K562 (cell line): Measurements from ENCODE around the gene EFCAB10. TPM values are rescaled to one million over a fixed set of nuclear protein-coding genes. Genes with fewer than 3 reads are reported as not detected.

Experiments used
- ATAC-seq: fragments of 200-7000 bp; cut with Tn5 transposase; 3 replicates; pipeline ENCODE4 v1.9.1; 2020; ENCODE audit warnings: moderate library complexity
- BruUV-seq: library from RNA; stranded (reverse); fragments of 400-500 nt; replicated peaks from 2 replicates; lab custom pipeline; 2021; lab: Mats Ljungman, UMichigan
- CTCF ChIA-PET: fragments of 300-600 bp; formaldehyde crosslinking; extraction: SDS; loops from one replicate; lab custom pipeline; 2021; ENCODE audit warnings: low intra/inter-chr PET ratio; lab: Yijun Ruan, JAX
- POLR2A ChIA-PET: fragments of 300-600, 350-650 bp; sonication (Branson Sonifier 250); formaldehyde crosslinking; extraction: SDS; loops from one replicate; lab custom pipeline; 2021; ENCODE audit warnings: antibody characterized with exemption, inconsistent platforms; lab: Yijun Ruan, JAX
- DNase-seq, 4 experiments: peaks; one replicate each; pipeline versions ENCODE4 v3.0.0 to v3.0.0-alpha.2; 2011 to 2018; ENCODE audit warnings: low spot score in 3 of 4, mixed read lengths in 3 of 4; ENCODE audit errors: extremely low read depth in 1 of 4
- FAIRE-seq: peaks from 2 replicates; lab custom pipeline; 2011; peaks lifted over from hg19 to GRCh38; lab: Jason Lieb, UNC
- H2AFZ ChIP-seq: 2 replicates; pipeline ENCODE4 v1.6.0; 2011; ENCODE audit warnings: low read depth, low read length, control low read depth, inconsistent platforms
- H3K27ac ChIP-seq: fragments of 200-600 bp; 3 replicates; pipeline ENCODE4 v1.8.0; 2011; ENCODE audit warnings: low read depth, mild to moderate bottlenecking, control low read depth, inconsistent platforms, low read length, moderate library complexity, mixed read lengths; ENCODE audit errors: extremely low read depth
- H3K27me3 ChIP-seq, 2 experiments: fragments of 300-600 bp in 1 of 2; 2 replicates in 1 of 2; 3 replicates in 1 of 2; pipeline versions ENCODE4 v1.6.0 to v1.8.0; 2011; ENCODE audit warnings: inconsistent platforms in 2 of 2, low read length in 2 of 2, mild to moderate bottlenecking in 1 of 2, mixed read lengths in 1 of 2, moderate library complexity in 1 of 2; ENCODE audit not compliant: control insufficient read depth in 2 of 2, insufficient read depth in 2 of 2
- H3K36me3 ChIP-seq: fragments of 300-600 bp; 3 replicates; pipeline ENCODE4 v1.8.0; 2011; ENCODE audit warnings: mild to moderate bottlenecking, low read length, inconsistent platforms; ENCODE audit not compliant: control insufficient read depth, insufficient read depth
- H3K4me1 ChIP-seq, 2 experiments: fragments of 200-600 bp in 1 of 2; replicated peaks in 1 of 2; 2 replicates in 1 of 2; 3 replicates in 1 of 2; pipeline versions ENCODE4 v1.5.1 to v1.8.0; 2011; ENCODE audit warnings: inconsistent platforms in 2 of 2, low read length in 2 of 2, mild to moderate bottlenecking in 1 of 2, mixed read lengths in 1 of 2, moderate library complexity in 1 of 2; ENCODE audit not compliant: control insufficient read depth in 2 of 2, insufficient read depth in 2 of 2
- H3K4me2 ChIP-seq: 2 replicates; pipeline ENCODE4 v1.6.1; 2011; ENCODE audit warnings: low read length, control low read depth, inconsistent platforms, mixed read lengths; ENCODE audit not compliant: insufficient read depth
- H3K4me3 ChIP-seq: fragments of 200-600 bp; sonication (generic), shearing (Covaris generic); 2 replicates; pipeline ENCODE4 v1.5.1; 2016; ENCODE audit warnings: control low read depth, inconsistent platforms
- H3K79me2 ChIP-seq: fragments of 200-600 bp; 3 replicates; pipeline ENCODE4 v1.8.0; 2011; ENCODE audit warnings: low read length, inconsistent platforms; ENCODE audit not compliant: control insufficient read depth, insufficient read depth
- H3K9ac ChIP-seq, 2 experiments: 2 replicates each; pipeline versions ENCODE4 v1.6.0 to v1.6.1; 2011; ENCODE audit warnings: low read depth in 2 of 2, low read length in 2 of 2, control low read depth in 1 of 2, inconsistent platforms in 1 of 2, mild to moderate bottlenecking in 1 of 2, mixed read lengths in 1 of 2; ENCODE audit not compliant: insufficient read depth in 1 of 2
- H3K9me1 ChIP-seq: one replicate; pipeline ENCODE4 v1.6.0; 2011; ENCODE audit warnings: inconsistent platforms, mild to moderate bottlenecking, low read length, moderate library complexity; ENCODE audit not compliant: control insufficient read depth, insufficient read depth
- H3K9me3 ChIP-seq: replicated peaks from 2 replicates; pipeline ENCODE4 v1.5.1; 2011; ENCODE audit warnings: low read depth, low read length, inconsistent platforms; ENCODE audit not compliant: control insufficient read depth, insufficient read depth
- H4K20me1 ChIP-seq: replicated peaks from 2 replicates; pipeline ENCODE4 v1.6.1; 2011; ENCODE audit warnings: low read length, inconsistent platforms, mixed read lengths; ENCODE audit not compliant: control insufficient read depth, insufficient read depth
- ATF1 ChIP-seq, 2 experiments: fragments of 450-650 bp in 1 of 2; IDR thresholded peaks; 2 replicates each; pipeline ENCODE4 v1.6.1; 2016; ENCODE audit warnings: missing compliant biosample characterization in 1 of 2, missing genetic modification characterization in 1 of 2
- PCBP2 ChIP-seq: fragments of 200-400 bp; formaldehyde crosslinking; IDR thresholded peaks from 2 replicates; pipeline ENCODE4 v1.6.1; 2018; ENCODE audit warnings: low read length, low read depth, mild to moderate bottlenecking, moderate library complexity; ENCODE audit not compliant: poor library complexity, severe bottlenecking
- ZNF354B ChIP-seq: fragments of 250-450 bp; sonication (Bioruptor Pico); IDR thresholded peaks from 2 replicates; pipeline ENCODE4 v1.4.0; 2020
- WGBS: fragments of 100-300 bp; shearing (Covaris generic); methylation state at CpG from one replicate; pipeline ENCODE4 v1.1.6; 2016; ENCODE audit warnings: low coverage, mixed read lengths; ENCODE audit not compliant: insufficient coverage; ENCODE audit errors: missing lambda C conversion rate; 5-methylcytosine and 5-hydroxymethylcytosine counted together
- in situ Hi-C: fragments of 300-500 bp; cut with MboI; formaldehyde crosslinking; loops from 4 replicates; pipeline ENCODE4 v1.15.0; 2018; ENCODE audit warnings: inconsistent platforms, mixed read lengths
- intact Hi-C: fragments of 100-400 bp; cut with micrococcal nuclease; formaldehyde crosslinking; loops from 2 replicates; pipeline ENCODE4 v1.14.2; 2022
- polyA plus RNA-seq, 8 experiments: library from polyadenylated mRNA; depleted of rRNA in 4 of 8; stranded (reverse) in 5 of 8; unstranded in 3 of 8; fragments of >200 nt; fragmentation: Nextera tagmentation in 2 of 8; fragmentation: Illumina TruSeq in 1 of 8; extraction: Ambion mirVana in 2 of 8; extraction: Trizol in 1 of 8; gene quantifications; 2 replicates each; pipeline versions ENCODE4 v1.2.1 to v1.2.3, GENCODE V29; 2011 to 2014; ENCODE audit warnings: inconsistent platforms in 1 of 8, missing spikeins in 1 of 8
- total RNA-seq, 7 experiments: library from RNA; depleted of rRNA in 6 of 7; stranded (reverse); fragments of >200 nt in 6 of 7; fragmentation: Illumina TruSeq in 2 of 7; extraction: Trizol in 2 of 7; gene quantifications; 2 replicates each; pipeline versions ENCODE4 v1.2.1 to v1.2.3, GENCODE V29; 2011 to 2021; ENCODE audit warnings: low replicate concordance in 1 of 7
- TF ChIP-seq, protein P1 (sequence below), 2 experiments: fragments of 450-650 bp in 1 of 2; IDR thresholded peaks; 2 replicates each; pipeline ENCODE4 v1.6.1; 2011 to 2017; ENCODE audit warnings: low read depth in 2 of 2, antibody characterized with exemption in 1 of 2, borderline replicate concordance in 1 of 2, low read length in 1 of 2, mild to moderate bottlenecking in 1 of 2, mixed read lengths in 1 of 2; ENCODE audit not compliant: control insufficient read depth in 1 of 2
- TF ChIP-seq, protein P2 (sequence below): sonication (generic); formaldehyde crosslinking; IDR thresholded peaks from 2 replicates; pipeline ENCODE4 v1.8.1; 2023; ENCODE audit warnings: missing genetic modification reagents, mild to moderate bottlenecking, borderline replicate concordance

The EFCAB10 gene
- total and polyA plus RNA-seq, 9 of the 15 experiments (the other 6 are each of a cell fraction or from before 2014, with no cell fraction given) = 5.0 to 21.4 (median 16.8) TPM

DNA sequence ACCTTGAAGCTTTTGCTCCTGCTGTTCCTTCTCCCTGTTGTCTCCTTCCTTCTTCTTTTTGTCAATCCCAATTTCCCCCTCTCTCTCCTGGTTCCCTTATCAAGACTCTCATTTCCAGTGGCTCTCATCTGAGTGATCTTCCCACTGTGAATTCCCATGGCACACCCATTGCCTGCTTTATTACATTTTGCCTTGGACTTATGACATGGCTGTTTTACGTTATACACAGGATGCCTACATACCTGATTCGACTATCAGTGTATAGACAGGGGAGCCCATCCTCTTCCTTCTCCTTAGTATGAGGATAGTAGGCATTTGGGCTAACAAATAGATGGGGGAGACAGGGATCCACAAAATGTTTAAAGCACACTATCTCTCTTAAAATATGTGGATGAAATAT, 39.9 kb upstream of the EFCAB10 start (continued):
- TF ChIP-seq, protein P1, sequence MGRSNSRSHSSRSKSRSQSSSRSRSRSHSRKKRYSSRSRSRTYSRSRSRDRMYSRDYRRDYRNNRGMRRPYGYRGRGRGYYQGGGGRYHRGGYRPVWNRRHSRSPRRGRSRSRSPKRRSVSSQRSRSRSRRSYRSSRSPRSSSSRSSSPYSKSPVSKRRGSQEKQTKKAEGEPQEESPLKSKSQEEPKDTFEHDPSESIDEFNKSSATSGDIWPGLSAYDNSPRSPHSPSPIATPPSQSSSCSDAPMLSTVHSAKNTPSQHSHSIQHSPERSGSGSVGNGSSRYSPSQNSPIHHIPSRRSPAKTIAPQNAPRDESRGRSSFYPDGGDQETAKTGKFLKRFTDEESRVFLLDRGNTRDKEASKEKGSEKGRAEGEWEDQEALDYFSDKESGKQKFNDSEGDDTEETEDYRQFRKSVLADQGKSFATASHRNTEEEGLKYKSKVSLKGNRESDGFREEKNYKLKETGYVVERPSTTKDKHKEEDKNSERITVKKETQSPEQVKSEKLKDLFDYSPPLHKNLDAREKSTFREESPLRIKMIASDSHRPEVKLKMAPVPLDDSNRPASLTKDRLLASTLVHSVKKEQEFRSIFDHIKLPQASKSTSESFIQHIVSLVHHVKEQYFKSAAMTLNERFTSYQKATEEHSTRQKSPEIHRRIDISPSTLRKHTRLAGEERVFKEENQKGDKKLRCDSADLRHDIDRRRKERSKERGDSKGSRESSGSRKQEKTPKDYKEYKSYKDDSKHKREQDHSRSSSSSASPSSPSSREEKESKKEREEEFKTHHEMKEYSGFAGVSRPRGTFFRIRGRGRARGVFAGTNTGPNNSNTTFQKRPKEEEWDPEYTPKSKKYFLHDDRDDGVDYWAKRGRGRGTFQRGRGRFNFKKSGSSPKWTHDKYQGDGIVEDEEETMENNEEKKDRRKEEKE (IDR thresholded peaks at IDR 0.05; ENCODE audit: borderline replicate concordance in 1 of 2, control insufficient read depth in 1 of 2, low read depth in 2 of 2, low read length in 1 of 2) = no peak

DNA sequence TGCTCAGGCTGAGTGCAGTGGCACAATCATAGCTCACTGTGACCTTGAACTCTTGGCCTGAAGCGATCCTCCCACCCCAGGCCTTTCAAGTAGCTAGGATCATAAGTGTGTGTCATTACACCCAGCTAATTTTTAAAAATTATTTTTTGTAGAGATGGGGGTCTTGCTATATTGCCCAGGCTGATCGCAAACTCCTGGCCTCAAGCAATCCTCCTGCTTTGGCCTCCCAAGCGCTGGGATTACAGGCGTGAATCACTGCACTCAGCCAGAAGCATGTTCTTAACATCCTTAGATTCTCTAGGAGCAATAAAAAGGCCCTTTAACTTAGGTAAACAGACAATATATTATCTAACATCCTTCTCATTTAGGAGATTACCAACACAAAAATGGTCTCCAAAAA, 38.3 kb upstream of the EFCAB10 start:
- Histone ChIP-seq H3K27ac (no peak overlapping the region), H3K79me2 (no peaks in the 10 kb centered on the region), H3K27me3 (peaks cover 0 to 20% of the 10 kb centered on the region in 2 experiments; a peak in 1 of 5 replicates), H3K36me3 (no peaks in the 10 kb centered on the region), H3K4me3 (no peak overlapping the region), H2AFZ (no peak overlapping the region), H3K9me1 (no peaks in the 10 kb centered on the region), H3K4me1 (no peaks in the 10 kb centered on the region; a peak in 1 of 5 replicates), H4K20me1 (0 out of 2 replicates have a peak, but pooled peaks cover 2% of the 10 kb centered on the region), H3K4me2 (no peak overlapping the region), H3K9me3 (no peaks in the 10 kb centered on the region), H3K9ac (no peak overlapping the region)
- no peak for FAIRE-seq
- WGBS = 60% methylated on average over 4 of the region's 4 CpGs
- DNase-seq = no peak
- ChIA-PET POLR2A (interaction anchor here (1.0 to 1.5 kb wide), 4 partner anchors 9 to 24 kb away, joined by 3 to 5 read pairs (median 4); no protein-coding TSS in a partner anchor), CTCF (no interaction called here)
- no peak for ATAC-seq
- no TSS peak for BruUV-seq
- intact Hi-C loops = no loop called here
- in situ Hi-C loops = loop anchor here (10.0 kb wide), 1 partner anchor 965 kb away; no protein-coding TSS in a partner anchor
- TF ChIP-seq PCBP2 = no peak
- TF ChIP-seq, protein P2, sequence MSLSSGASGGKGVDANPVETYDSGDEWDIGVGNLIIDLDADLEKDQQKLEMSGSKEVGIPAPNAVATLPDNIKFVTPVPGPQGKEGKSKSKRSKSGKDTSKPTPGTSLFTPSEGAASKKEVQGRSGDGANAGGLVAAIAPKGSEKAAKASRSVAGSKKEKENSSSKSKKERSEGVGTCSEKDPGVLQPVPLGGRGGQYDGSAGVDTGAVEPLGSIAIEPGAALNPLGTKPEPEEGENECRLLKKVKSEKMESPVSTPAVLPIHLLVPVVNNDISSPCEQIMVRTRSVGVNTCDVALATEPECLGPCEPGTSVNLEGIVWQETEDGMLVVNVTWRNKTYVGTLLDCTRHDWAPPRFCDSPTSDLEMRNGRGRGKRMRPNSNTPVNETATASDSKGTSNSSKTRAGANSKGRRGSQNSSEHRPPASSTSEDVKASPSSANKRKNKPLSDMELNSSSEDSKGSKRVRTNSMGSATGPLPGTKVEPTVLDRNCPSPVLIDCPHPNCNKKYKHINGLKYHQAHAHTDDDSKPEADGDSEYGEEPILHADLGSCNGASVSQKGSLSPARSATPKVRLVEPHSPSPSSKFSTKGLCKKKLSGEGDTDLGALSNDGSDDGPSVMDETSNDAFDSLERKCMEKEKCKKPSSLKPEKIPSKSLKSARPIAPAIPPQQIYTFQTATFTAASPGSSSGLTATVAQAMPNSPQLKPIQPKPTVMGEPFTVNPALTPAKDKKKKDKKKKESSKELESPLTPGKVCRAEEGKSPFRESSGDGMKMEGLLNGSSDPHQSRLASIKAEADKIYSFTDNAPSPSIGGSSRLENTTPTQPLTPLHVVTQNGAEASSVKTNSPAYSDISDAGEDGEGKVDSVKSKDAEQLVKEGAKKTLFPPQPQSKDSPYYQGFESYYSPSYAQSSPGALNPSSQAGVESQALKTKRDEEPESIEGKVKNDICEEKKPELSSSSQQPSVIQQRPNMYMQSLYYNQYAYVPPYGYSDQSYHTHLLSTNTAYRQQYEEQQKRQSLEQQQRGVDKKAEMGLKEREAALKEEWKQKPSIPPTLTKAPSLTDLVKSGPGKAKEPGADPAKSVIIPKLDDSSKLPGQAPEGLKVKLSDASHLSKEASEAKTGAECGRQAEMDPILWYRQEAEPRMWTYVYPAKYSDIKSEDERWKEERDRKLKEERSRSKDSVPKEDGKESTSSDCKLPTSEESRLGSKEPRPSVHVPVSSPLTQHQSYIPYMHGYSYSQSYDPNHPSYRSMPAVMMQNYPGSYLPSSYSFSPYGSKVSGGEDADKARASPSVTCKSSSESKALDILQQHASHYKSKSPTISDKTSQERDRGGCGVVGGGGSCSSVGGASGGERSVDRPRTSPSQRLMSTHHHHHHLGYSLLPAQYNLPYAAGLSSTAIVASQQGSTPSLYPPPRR (CRISPR knock-in tag) = no peak
- TF ChIP-seq ZNF354B (CRISPR knock-in tag) = no peak
- TF ChIP-seq ATF1 (CRISPR knock-in tag; IDR thresholded peaks at IDR 0.05) = no peak
- TF ChIP-seq ATF1 (tag; IDR thresholded peaks at IDR 0.05) = no peak
